Activated CD4-positive, CD25-positive, alpha-beta regulatory T cell treated with anti-CD3 and anti-CD28 coated beads, Interleukin-2, amount 50 U/mL, for 72 hours (primary cell): ENCODE results near the gene FBLN2.
"Not testable (repeated sequence)": the region's sequence is repeated elsewhere in the genome, so short reads cannot be mapped to it uniquely, and the experiment has no call there.

Source experiments
- DNase-seq: peaks from one replicate; pipeline ENCODE4 v3.0.0; 2021

FBLN2 gene

GRCh38 chr3:13548696-13549622 is at the start of gene FBLN2:
Gene FBLN2, plus strand, starts transcription at chr3:13549125. Its CDS starts 21,231 bp downstream, at chr3:13570356.
- DNase-seq = no peak

- not testable (repeated sequence) for DNase-seq
These were observed 49.7 kb upstream of the FBLN2 start for GRCh38 chr3:13499246-13499645.

GRCh38 chr3:13500133-13500885 is 48.6 kb upstream of the FBLN2 start:
- DNase-seq = no peak

- no peak for DNase-seq
These were observed 47.9 kb upstream of the FBLN2 start for GRCh38 chr3:13501056-13501455.

DNA sequence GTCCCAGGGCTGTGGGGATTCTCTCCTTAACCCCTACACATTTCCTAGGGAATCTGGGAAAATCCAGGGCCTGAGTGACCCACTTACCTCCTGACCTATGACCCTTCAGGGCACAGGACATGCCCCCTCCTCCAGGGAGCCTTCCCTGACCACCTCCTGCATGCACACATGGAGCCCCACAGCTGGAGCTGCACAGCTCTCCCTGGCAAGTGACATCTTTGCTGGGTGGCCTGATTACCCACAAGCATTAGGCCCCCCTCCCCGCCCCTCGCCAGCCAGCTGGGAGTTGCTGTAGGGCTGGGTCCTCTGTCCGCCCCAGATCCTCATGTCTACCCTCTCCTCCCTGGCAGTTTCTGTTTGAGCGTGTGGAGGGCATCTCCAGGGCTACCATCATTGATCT is 47.4 kb upstream of the FBLN2 start:
- no peak for DNase-seq

- no peak for DNase-seq
These were observed 46.8 kb upstream of the FBLN2 start for GRCh38 chr3:13501958-13502790.

DNA sequence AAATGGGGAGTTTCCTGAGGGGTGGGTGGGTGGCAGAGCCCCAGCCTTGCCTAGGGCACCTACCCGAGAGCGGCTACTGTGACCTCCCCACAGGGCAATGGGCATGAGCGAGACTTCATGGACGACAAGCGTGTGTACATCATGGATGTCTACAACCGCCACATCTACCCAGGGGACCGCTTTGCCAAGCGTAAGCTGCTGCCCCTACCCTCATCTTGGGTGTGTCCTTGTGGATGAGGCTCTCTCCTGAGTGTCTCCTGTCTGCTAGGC is 46.2 kb upstream of the FBLN2 start:
- DNase-seq = no peak

GRCh38 chr3:13504161-13504831 is 44.6 kb upstream of the FBLN2 start:
- DNase-seq = no peak

GRCh38 chr3:13505147-13506130 is 43.5 kb upstream of the FBLN2 start:
- DNase-seq = no peak

GRCh38 chr3:13506239-13506638 is 42.7 kb upstream of the FBLN2 start:
- no peak for DNase-seq

DNA sequence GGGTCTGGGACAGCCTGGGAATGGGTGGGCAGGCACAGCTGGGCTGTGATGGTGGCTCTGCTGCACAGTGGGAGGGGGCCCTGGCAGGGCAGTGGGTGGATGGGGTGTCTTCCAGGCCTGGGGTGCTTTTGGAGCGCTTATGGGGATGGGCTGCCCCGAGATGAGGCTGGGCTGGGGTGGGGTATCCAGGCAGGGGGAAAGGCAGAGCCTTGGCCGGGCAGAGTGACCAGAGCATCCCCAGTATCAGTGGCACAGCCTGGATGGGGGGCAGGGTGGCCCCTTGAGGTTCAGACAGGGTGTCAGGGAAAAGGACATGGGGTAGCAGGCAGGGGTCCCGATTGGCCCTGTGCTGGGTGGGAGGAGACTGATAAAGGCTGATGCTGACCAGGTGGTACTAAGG is 42.2 kb upstream of the FBLN2 start:
- no peak for DNase-seq

- DNase-seq = no peak
These were observed 41.7 kb upstream of the FBLN2 start for GRCh38 chr3:13507247-13507569.

GRCh38 chr3:13507570-13508339 is 41.2 kb upstream of the FBLN2 start:
- no peak for DNase-seq

DNA sequence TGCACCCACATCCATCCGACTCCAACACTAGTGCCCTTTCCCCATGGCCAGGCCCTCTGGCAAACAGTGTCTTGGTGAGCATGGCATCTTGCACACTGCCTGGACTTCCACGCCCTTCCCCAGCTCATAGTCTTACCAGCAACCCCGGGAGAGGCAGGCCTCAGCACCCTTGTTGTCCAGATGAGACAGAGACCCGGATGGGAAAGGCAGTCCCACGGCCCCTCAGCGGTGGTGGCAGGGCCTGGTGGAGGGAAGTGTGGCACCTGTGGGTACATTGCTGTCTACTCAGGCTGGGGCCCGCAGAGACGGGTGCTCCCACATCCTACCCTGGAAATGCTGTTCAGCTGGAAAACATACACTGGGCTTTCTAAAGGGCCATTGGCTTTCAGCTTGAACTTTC is 40.4 kb upstream of the FBLN2 start:
- DNase-seq = no peak

GRCh38 chr3:13509059-13509815 is 39.7 kb upstream of the FBLN2 start:
- no peak for DNase-seq

- DNase-seq = no peak
These were observed 39.1 kb upstream of the FBLN2 start for GRCh38 chr3:13509816-13510192.

GRCh38 chr3:13512451-13512850 is 36.5 kb upstream of the FBLN2 start:
- DNase-seq = no peak

DNA sequence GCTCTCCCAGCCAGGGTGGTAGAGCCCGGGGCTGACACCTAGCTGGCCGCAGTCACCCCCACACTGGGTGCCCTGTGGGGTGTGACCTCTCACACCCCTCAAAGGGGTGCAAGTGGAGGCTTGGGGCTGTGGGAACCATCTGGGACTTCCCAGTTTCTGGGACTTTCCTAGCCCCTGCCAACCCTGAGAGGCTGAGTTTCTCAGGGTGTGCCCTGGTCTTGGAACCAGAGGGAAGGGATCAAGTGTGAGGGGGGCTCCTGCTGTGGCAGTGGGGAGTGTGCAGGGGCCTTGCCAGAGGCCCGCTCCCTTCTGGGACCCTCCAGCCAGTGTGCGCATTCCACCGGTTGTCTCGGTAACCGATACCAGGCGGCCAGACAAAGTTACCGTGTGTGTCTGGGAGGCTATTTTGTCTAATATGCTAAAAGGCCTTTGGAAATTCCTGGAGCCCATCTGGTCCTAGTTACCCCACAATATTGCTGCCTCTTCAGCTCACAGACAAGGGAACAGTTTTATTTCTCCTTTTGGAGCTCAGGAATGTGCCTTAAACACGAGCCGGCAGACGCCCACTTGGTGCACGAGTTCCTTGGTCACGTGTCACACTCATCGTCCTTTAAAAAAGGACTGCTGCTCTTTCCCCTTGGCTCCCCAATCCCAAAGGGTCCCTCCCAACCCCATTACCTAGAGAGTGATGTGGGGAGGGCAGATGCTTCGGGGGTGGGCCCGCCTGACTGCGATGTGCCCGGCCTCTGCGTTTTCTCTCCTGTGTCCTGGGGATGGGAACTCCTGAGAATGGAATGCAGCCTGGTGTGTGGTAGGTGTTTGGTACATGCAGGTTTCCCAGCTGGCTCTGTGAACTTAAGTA is 35.6 kb upstream of the FBLN2 start:
- no peak for DNase-seq

DNA sequence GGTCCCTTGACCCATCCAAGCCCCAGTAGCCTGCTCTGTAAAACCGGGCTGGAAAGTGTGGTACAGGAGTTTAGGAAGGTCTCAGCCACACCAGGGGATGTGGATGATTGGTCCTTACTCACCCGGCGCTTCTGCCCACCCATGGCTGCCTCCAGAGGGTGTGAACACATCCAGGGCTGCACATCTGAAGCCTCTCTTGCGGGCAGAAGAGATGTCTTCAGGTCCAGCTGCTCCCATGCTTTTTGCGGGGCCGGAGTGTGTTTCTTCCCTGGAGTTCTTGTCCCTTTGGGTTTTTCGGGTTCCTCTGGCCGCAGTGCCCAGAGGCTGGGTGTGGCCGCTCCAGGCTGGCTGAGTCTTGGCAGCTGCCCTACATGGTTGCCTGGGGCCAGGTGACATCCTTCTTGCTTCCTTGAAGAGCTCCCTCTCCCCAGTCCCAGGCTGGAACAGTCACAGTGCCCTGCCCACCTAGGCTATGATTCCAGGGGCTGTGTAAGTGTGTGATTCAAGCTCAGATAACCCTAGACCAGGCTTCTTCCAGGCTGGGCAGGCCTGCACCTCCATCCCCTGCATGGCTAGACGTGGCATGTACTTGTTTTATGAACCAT is 34.9 kb upstream of the FBLN2 start:
- no peak for DNase-seq
